Body of pancreas (tissue), 4 donors: ENCODE measurements around the gene ASIC3. TPM values are rescaled to one million over a fixed set of nuclear protein-coding genes. Genes with fewer than 3 reads are reported as not detected.

Experiments used
- ATAC-seq: fragments of 150-250 bp; one replicate; pipeline ENCODE4 v1.9.1; 2016
- DNase-seq, 4 donors: peaks; one replicate each; pipeline ENCODE4 v3.0.0-alpha.2; 2019
- H3K27ac ChIP-seq, 4 donors: fragments of 200-600 bp; sonication (generic); 1 replicate in 3 of 4; 2 replicates in 1 of 4; pipeline versions ENCODE4 v1.5.1 to v1.6.1; 2016 to 2019; ENCODE audit warnings: mild to moderate bottlenecking in 1 of 4, mixed read lengths in 1 of 4, moderate library complexity in 1 of 4
- H3K27me3 ChIP-seq, 2 donors: fragments of 200-600 bp; sonication (generic); one replicate each; pipeline ENCODE4 v1.6.0; 2016; ENCODE audit warnings: mild to moderate bottlenecking in 1 of 2
- H3K36me3 ChIP-seq, 2 donors: fragments of 200-600 bp; sonication (generic); replicated peaks in 1 of 2; 2 replicates each; pipeline ENCODE4 v1.5.1; 2016; ENCODE audit warnings: low read depth in 2 of 2; ENCODE audit not compliant: insufficient read depth in 1 of 2
- H3K4me1 ChIP-seq: fragments of 200-600 bp; sonication (generic); one replicate; pipeline ENCODE4 v1.6.0; 2016
- H3K4me3 ChIP-seq, 2 donors: fragments of 200-600 bp; sonication (generic); 1 replicate in 1 of 2; 2 replicates in 1 of 2; pipeline ENCODE4 v1.5.1; 2016 to 2019
- H3K9me3 ChIP-seq, 3 donors: fragments of 200-600 bp; sonication (generic); 1 replicate in 2 of 3; 2 replicates in 1 of 3; pipeline ENCODE4 v1.5.1; 2016
- CTCF ChIP-seq, 7 experiments: fragments of 450-650 bp in 4 of 7; fragments of 200-600 bp in 3 of 7; sonication (generic) in 3 of 7; IDR thresholded peaks; one replicate each; pipeline ENCODE4 v1.5.1; 2016 to 2019; ENCODE audit warnings: antibody characterized with exemption in 7 of 7
- POLR2A ChIP-seq, 3 donors: fragments of 450-650 bp; IDR thresholded peaks; one replicate each; pipeline ENCODE4 v1.6.1; 2016; ENCODE audit warnings: antibody characterized with exemption in 3 of 3, mild to moderate bottlenecking in 2 of 3
- WGBS, 2 donors: methylation state at CpG; one replicate each; pipeline ENCODE4 v1.1.5; 2017; 5-methylcytosine and 5-hydroxymethylcytosine counted together
- intact Hi-C: fragments of 100-400 bp; cut with DNase I; formaldehyde crosslinking; loops from one replicate; pipeline ENCODE4 v1.15.1; 2023
- total RNA-seq, 2 donors: library from RNA; depleted of rRNA; stranded (reverse); fragments of >200 nt; gene quantifications; one replicate each; pipeline ENCODE4 v1.1.0, GENCODE V29; 2016

ASIC3 gene
- total RNA-seq, 2 donors from 2014 or later: 0.78 to 1.3 TPM

DNA sequence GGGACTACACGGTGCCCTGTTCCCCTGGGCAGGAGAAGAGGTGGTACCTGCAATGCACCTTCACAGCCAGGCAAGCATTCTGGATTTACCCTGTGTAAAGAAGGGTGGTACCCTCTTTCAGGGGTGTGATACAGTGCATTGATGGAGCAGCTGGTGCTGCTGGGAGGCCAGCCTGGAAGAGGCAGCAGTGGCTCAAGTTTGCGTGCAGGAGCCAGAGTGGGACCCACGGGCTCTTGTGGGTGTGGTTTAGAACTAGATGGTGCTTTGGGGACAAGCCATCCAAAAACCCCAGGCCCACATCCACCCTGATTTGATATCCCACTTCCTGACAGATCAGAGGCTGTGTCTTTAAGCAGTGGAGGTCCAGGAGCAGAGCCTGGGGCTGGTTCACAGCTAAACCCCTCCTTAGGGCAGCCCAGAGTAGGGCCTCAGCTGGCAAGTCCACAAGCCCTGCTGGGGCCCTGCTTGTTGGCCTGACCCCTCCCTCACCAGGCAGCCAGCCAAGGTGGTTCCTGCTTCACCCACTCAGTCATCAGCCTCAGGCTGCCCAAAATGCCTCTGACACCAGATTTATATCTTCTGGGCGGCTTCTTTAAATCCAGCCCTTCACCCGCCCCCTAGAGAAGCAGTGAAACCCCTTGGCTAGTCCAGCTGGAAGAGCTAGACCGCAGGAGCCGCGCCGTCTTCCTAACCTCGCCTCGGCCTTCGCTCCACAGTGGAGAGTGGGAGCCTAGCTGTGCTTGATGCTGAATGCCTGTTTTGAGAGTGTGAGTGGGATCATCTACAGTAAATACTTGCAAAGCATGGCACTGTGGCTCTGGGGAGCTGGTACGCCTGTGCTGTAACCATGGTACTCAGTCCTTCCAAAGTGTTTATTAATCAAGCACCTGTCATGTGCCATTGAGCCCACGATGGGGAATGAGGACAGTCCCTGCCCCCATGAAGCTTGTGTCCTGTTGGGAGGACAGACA lies 1.4 kb upstream of the ASIC3 start:
- 70 to 73% methylated on average over 11 to 14 of the region's 14 CpGs for WGBS, 2 donors
- no peaks in the 10 kb centered on the region for H3K36me3 ChIP-seq
- ATAC-seq: no peak
- H3K9me3 ChIP-seq: no peaks in the 10 kb centered on the region
- H3K27me3 ChIP-seq: no peaks in the 10 kb centered on the region
- H3K27ac ChIP-seq: no peak overlapping the region
- TF ChIP-seq POLR2A (IDR thresholded peaks at IDR 0.05) (no peak), CTCF (IDR thresholded peaks at IDR 0.05) (no peak)
- H3K4me1 ChIP-seq: peaks cover 8% of the 10 kb centered on the region
- intact Hi-C loops: no loop called here
- DNase-seq: no peak
- no peak overlapping the region for H3K4me3 ChIP-seq

DNA sequence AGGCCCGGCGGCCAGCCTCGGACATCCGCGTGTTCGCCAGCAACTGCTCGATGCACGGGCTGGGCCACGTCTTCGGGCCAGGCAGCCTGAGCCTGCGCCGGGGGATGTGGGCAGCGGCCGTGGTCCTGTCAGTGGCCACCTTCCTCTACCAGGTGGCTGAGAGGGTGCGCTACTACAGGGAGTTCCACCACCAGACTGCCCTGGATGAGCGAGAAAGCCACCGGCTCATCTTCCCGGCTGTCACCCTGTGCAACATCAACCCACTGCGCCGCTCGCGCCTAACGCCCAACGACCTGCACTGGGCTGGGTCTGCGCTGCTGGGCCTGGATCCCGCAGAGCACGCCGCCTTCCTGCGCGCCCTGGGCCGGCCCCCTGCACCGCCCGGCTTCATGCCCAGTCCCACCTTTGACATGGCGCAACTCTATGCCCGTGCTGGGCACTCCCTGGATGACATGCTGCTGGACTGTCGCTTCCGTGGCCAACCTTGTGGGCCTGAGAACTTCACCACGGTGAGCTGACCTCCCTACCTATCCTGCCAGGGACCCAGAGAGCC lies 656 bp downstream of the ASIC3 start:
- H3K27me3 ChIP-seq: no peaks in the 10 kb centered on the region
- TF ChIP-seq CTCF (IDR thresholded peaks at IDR 0.05): no peak
- no peaks in the 10 kb centered on the region for H3K36me3 ChIP-seq
- no peak overlapping the region for H3K4me3 ChIP-seq
- no peak for ATAC-seq
- intact Hi-C loops: no loop called here
- H3K9me3 ChIP-seq: no peaks in the 10 kb centered on the region
- no peak for DNase-seq
- no peak overlapping the region for H3K27ac ChIP-seq
- 86 to 90% methylated on average over 20 to 34 of the region's 38 CpGs for WGBS, 2 donors
- peaks cover 8% of the 10 kb centered on the region for H3K4me1 ChIP-seq

- H3K27ac ChIP-seq: no peak overlapping the region
- no peaks in the 10 kb centered on the region for H3K9me3 ChIP-seq
- intact Hi-C loops: no loop called here
- H3K4me1 ChIP-seq: peaks cover 8% of the 10 kb centered on the region
- TF ChIP-seq POLR2A (IDR thresholded peaks at IDR 0.05) (no peak), CTCF (IDR thresholded peaks at IDR 0.05) (no peak)
- DNase-seq (peak; percentile 61 to 73 (median 63)), ATAC-seq (peak; percentile 83)
- 5 to 29% methylated on average over 9 to 50 of the region's 50 CpGs for WGBS, 2 donors
- H3K36me3 ChIP-seq: no peaks in the 10 kb centered on the region
- no peaks in the 10 kb centered on the region for H3K27me3 ChIP-seq
- H3K4me3 ChIP-seq: no peak overlapping the region
These were observed 2.8 kb downstream of the ASIC3 start for GRCh38 chr7:151051108-151051507.

- TF ChIP-seq CTCF (IDR thresholded peaks at IDR 0.05) (no peak), POLR2A (IDR thresholded peaks at IDR 0.05) (no peak)
- Histone ChIP-seq H3K36me3 (no peaks in the 10 kb centered on the region), H3K4me3 (no peak overlapping the region), H3K27me3 (no peaks in the 10 kb centered on the region), H3K9me3 (no peaks in the 10 kb centered on the region), H3K27ac (no peak overlapping the region), H3K4me1 (peaks cover 20% of the 10 kb centered on the region)
- no peak for ATAC-seq
- intact Hi-C loops: no loop called here
- WGBS, 2 donors: 83 to 86% methylated on average over 4 of the region's 4 CpGs
- no peak for DNase-seq
These were observed 4.8 kb downstream of the ASIC3 start for GRCh38 chr7:151053096-151053495.
